Suprapubic skin (tissue), 4 donors: ENCODE results near the gene PSMC3. TPM values are rescaled to one million over a fixed set of nuclear protein-coding genes. Genes with fewer than 3 reads are reported as not detected.

Experiments
- DNase-seq, 2 donors: peaks; one replicate each; pipeline ENCODE4 v3.0.0-alpha.2; 2019; ENCODE audit warnings: low spot score in 2 of 2
- H3K27ac ChIP-seq: fragments of 200-600 bp; sonication (generic); one replicate; pipeline ENCODE4 v1.5.1; 2019
- H3K27me3 ChIP-seq: fragments of 200-600 bp; sonication (generic); one replicate; pipeline ENCODE4 v1.5.1; 2019
- H3K36me3 ChIP-seq: fragments of 200-600 bp; sonication (generic); one replicate; pipeline ENCODE4 v1.5.1; 2019
- H3K4me1 ChIP-seq: fragments of 200-600 bp; sonication (generic); one replicate; pipeline ENCODE4 v1.5.1; 2019
- H3K4me3 ChIP-seq: fragments of 200-600 bp; sonication (generic); one replicate; pipeline ENCODE4 v1.5.1; 2019; ENCODE audit warnings: mild to moderate bottlenecking
- H3K9me3 ChIP-seq: fragments of 200-600 bp; sonication (generic); one replicate; pipeline ENCODE4 v1.5.1; 2019
- EP300 ChIP-seq: sonication (generic); formaldehyde crosslinking; IDR thresholded peaks from one replicate; pipeline ENCODE4 v1.6.1; 2017; ENCODE audit warnings: antibody characterized with exemption
- POLR2A ChIP-seq, 2 donors: fragments of 450-650 bp; IDR thresholded peaks; one replicate each; pipeline ENCODE4 v1.6.1; 2017; ENCODE audit warnings: antibody characterized with exemption in 2 of 2, mild to moderate bottlenecking in 2 of 2, moderate library complexity in 2 of 2
- POLR2AphosphoS5 ChIP-seq, 3 donors: sonication (generic); formaldehyde crosslinking; IDR thresholded peaks; one replicate each; pipeline ENCODE4 v1.6.1; 2017; ENCODE audit warnings: antibody characterized with exemption in 3 of 3
- WGBS: methylation state at CpG from one replicate; pipeline ENCODE4 v1.1.5; 2018; 5-methylcytosine and 5-hydroxymethylcytosine counted together
- total RNA-seq, 4 donors: library from RNA; depleted of rRNA; stranded (reverse); fragments of >200 nt; gene quantifications; one replicate each; pipeline ENCODE4 v1.1.0, GENCODE V29; 2016
- TF ChIP-seq, protein P1 (sequence below), 2 donors: fragments of 200-600 bp in 1 of 2; fragments of 450-650 bp in 1 of 2; sonication (generic) in 1 of 2; IDR thresholded peaks; one replicate each; pipeline ENCODE4 v1.5.1; 2016 to 2019; ENCODE audit warnings: antibody characterized with exemption in 2 of 2, mild to moderate bottlenecking in 1 of 2, moderate library complexity in 1 of 2

The PSMC3 gene
- total RNA-seq, 4 donors from 2014 or later = 52.5 to 124 (median 103) TPM

DNA sequence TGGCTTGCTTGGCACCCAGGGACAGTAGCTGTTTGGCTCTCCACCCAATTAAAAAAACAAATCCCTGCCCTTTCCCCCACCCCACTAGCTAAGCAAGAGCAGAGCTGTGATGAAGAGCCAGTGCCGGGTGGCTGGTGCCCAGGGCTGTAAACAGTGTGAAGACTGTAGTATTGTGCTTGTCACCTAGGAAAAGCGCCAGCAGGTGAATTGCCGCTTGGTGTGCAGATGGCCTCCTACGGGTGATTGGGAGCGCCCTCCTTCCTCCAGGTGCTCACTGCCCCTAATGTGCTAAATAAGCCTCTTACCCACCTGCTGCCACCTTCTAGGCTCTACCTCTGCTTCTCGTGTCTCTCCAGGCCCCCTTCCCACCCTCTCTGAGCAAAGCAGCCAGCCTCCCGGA lies 41.1 kb upstream of the PSMC3 start:
- H3K4me3 ChIP-seq = no peak overlapping the region
- H3K27me3 ChIP-seq = no peaks in the 10 kb centered on the region
- peaks cover 33% of the 10 kb centered on the region for H3K4me1 ChIP-seq
- peak overlapping the region; percentile 63 for H3K27ac ChIP-seq
- H3K9me3 ChIP-seq = no peaks in the 10 kb centered on the region
- TF ChIP-seq EP300 (no peak), POLR2AphosphoS5 (IDR thresholded peaks at IDR 0.05) (no peak), POLR2A (IDR thresholded peaks at IDR 0.05) (no peak)
- TF ChIP-seq, protein P1, sequence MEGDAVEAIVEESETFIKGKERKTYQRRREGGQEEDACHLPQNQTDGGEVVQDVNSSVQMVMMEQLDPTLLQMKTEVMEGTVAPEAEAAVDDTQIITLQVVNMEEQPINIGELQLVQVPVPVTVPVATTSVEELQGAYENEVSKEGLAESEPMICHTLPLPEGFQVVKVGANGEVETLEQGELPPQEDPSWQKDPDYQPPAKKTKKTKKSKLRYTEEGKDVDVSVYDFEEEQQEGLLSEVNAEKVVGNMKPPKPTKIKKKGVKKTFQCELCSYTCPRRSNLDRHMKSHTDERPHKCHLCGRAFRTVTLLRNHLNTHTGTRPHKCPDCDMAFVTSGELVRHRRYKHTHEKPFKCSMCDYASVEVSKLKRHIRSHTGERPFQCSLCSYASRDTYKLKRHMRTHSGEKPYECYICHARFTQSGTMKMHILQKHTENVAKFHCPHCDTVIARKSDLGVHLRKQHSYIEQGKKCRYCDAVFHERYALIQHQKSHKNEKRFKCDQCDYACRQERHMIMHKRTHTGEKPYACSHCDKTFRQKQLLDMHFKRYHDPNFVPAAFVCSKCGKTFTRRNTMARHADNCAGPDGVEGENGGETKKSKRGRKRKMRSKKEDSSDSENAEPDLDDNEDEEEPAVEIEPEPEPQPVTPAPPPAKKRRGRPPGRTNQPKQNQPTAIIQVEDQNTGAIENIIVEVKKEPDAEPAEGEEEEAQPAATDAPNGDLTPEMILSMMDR (IDR thresholded peaks at IDR 0.05) = no peak
- 53% methylated on average over 7 of the region's 7 CpGs for WGBS
- no peak for DNase-seq
- H3K36me3 ChIP-seq = peaks cover 55% of the 10 kb centered on the region

DNA sequence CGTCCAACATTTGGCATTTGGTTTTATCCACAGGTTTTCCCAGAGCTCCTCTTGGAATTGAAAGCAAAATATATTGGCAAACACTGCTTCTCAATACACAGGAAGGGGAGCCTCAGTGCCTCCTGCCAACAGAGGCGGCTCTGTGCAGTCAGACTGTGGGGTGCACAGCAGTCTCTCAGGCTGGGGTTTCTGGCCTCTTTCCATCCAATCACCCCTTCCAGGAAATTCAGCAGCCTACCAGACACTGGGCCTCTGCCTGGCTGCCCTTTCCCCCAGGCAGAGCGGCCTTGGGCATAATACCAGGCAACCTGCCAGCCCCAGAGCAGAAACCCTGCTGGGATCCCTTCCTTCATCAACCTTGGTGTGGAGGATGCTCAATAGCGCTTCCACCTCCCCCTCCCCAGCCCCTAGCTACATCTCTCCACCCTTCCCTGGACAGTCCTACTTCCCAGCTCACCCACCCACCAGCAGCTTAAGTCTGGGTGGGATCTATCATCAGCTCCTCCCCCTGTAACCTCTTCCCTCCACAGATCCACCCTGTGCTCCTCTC lies 40.5 kb upstream of the PSMC3 start:
- WGBS = 45% methylated on average over 4 of the region's 4 CpGs
- Histone ChIP-seq H3K27me3 (no peaks in the 10 kb centered on the region), H3K4me3 (no peak overlapping the region), H3K4me1 (peaks cover 33% of the 10 kb centered on the region), H3K36me3 (peaks cover 52% of the 10 kb centered on the region), H3K27ac (peak overlapping the region; percentile 63), H3K9me3 (no peaks in the 10 kb centered on the region)
- DNase-seq = no peak
- TF ChIP-seq EP300 (no peak), POLR2AphosphoS5 (IDR thresholded peaks at IDR 0.05) (no peak), POLR2A (IDR thresholded peaks at IDR 0.05) (no peak)
- TF ChIP-seq, protein P1 (IDR thresholded peaks at IDR 0.05) = no peak

DNA sequence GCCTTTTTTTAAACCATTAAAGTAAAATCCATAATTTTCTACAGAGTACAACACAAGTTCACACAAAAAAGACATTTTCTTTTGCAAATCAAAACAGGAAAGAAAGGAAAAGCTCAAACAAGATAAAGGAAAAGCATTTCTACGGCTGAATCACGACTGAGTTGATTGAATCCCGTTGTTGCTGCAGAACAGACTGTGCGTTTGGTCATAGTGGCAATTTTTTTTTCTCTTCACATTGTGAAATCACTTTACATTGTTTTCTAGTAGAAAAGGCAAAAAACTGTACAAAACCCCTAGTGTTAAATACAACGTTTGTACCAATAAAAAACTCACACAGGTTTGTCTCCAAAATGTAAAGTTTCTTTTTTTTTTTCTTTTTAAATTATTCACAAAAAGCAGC lies 40.0 kb upstream of the PSMC3 start:
- no peaks in the 10 kb centered on the region for H3K9me3 ChIP-seq

DNA sequence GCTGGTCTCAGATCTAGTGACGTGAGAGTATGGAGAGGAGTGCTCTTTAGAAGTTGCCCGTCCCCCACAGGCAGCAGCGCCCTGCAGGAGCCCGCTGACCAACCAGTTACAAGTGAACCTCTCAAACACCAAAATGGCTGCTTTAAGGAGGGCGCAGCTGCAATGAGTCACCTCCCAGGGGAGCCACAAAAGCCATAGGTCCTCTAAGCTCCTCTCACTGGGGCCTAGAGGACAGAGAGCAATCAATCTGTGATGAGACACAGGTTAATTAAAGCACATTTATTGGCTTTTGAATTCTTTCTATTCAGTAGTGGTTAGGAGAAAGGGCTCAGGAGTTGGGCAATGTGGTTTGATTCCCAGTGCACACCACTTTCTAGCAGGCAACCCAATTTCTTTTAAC lies 38.2 kb upstream of the PSMC3 start:
- Histone ChIP-seq H3K36me3 (peaks cover 31% of the 10 kb centered on the region), H3K4me1 (peaks cover 33% of the 10 kb centered on the region), H3K27ac (no peak overlapping the region), H3K27me3 (no peaks in the 10 kb centered on the region), H3K9me3 (no peaks in the 10 kb centered on the region), H3K4me3 (no peak overlapping the region)
- no peak for DNase-seq
- TF ChIP-seq POLR2AphosphoS5 (IDR thresholded peaks at IDR 0.05) (no peak), POLR2A (IDR thresholded peaks at IDR 0.05) (no peak), EP300 (no peak)
- TF ChIP-seq, protein P1 (IDR thresholded peaks at IDR 0.05) = no peak
- WGBS = 87% methylated on average over 5 of the region's 5 CpGs

More for the DNA sequence above, 40.0 kb upstream of the PSMC3 start:
- Histone ChIP-seq H3K27me3 (no peaks in the 10 kb centered on the region), H3K4me1 (peaks cover 33% of the 10 kb centered on the region), H3K36me3 (peaks cover 46% of the 10 kb centered on the region), H3K27ac (peak overlapping the region; percentile 63), H3K4me3 (no peak overlapping the region)
- DNase-seq = no peak
- 56% methylated on average over 5 of the region's 5 CpGs for WGBS
- TF ChIP-seq, protein P1 (IDR thresholded peaks at IDR 0.05) = no peak
- TF ChIP-seq EP300 (no peak), POLR2AphosphoS5 (IDR thresholded peaks at IDR 0.05) (no peak), POLR2A (IDR thresholded peaks at IDR 0.05) (no peak)

DNA sequence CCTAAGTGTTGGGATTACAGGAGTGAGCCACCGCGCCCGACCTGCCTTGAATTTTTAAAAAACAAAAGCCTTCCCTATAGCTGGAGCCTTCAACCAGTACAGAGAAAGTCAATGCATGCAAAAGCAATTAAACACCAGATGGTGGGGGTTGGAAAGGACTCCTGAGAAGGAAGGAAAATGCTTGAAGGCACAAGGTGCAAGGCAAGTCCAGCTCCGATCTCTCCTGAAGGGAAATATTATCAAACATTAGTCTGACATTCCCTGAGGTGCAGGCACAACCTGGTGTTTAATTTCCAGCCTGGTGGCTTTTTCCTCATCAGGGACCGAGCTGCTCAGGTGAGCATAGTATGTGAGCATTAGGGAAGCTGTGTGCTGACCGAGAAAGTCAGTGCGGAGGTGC lies 35.6 kb upstream of the PSMC3 start:
- Histone ChIP-seq H3K9me3 (no peaks in the 10 kb centered on the region), H3K27me3 (no peaks in the 10 kb centered on the region), H3K27ac (no peak overlapping the region), H3K36me3 (peaks cover 27% of the 10 kb centered on the region), H3K4me1 (peaks cover 13% of the 10 kb centered on the region), H3K4me3 (no peak overlapping the region)
- whole genome bisulfite sequencing = 78% methylated on average over 7 of the region's 7 CpGs
- no peak for DNase-seq
- TF ChIP-seq, protein P1 (IDR thresholded peaks at IDR 0.05) = no peak
- TF ChIP-seq POLR2AphosphoS5 (IDR thresholded peaks at IDR 0.05) (no peak), EP300 (no peak), POLR2A (IDR thresholded peaks at IDR 0.05) (no peak)
